Raji (cell line): ENCODE data around the gene EML6.

ENCODE experiments used
- POLR2A ChIP-seq: IDR thresholded peaks from 2 replicates; pipeline ENCODE4 v1.6.1; 2011; ENCODE audit warnings: low read depth, low read length, control low read depth; ENCODE audit not compliant: insufficient read depth

Gene EML6

DNA sequence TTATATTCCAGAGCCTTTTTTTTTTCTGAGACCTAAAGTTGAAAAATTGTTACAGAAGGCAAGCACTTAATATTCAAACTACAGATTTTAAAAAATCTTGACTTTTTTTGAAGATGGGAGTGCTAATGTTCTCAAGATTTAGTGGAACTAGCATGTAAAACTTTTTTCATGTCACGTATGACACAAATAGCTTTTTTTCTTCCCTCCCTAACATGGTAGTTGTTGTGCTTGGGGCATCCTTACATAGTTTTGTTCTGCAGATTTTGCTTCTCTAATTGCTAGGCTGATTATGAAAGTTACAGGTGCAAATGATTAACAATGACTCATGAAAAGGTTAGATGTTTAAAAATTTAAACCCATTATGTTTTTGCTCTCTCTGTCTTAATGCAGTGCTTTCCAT, 3.0 kb downstream of the EML6 start:
- no peak for TF ChIP-seq POLR2A

GRCh38 chr2:54726940-54727339, 3.5 kb downstream of the EML6 start:
- TF ChIP-seq POLR2A: no peak

DNA sequence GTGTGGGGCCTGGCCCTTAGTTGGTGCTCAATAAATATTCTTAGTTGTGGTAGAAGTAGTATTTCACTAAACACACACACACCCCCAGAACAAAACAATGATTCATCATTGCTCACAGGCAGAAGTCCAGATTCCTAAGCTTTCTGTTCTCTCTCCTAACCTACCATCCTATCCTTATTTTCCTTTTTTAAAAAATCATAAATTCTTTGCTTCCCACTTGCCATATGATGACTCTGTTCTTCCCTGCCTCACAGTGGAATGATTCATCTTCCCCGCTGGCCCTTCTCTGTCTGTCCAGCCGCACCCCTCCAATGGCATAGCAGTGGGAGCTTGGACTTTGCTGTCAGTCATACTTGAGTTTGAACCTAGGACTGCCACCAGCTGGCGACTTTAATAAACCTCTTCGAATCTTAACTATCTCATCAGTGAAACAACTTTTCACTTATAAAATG, 5.2 kb downstream of the EML6 start:
- TF ChIP-seq POLR2A: no peak

GRCh38 chr2:54735636-54736035, 12.2 kb downstream of the EML6 start:
- no peak for TF ChIP-seq POLR2A

- no peak for TF ChIP-seq POLR2A
These were observed 14.8 kb downstream of the EML6 start for GRCh38 chr2:54738281-54738680.

- TF ChIP-seq POLR2A: no peak
These were observed 16.9 kb downstream of the EML6 start for GRCh38 chr2:54740333-54740732.

DNA sequence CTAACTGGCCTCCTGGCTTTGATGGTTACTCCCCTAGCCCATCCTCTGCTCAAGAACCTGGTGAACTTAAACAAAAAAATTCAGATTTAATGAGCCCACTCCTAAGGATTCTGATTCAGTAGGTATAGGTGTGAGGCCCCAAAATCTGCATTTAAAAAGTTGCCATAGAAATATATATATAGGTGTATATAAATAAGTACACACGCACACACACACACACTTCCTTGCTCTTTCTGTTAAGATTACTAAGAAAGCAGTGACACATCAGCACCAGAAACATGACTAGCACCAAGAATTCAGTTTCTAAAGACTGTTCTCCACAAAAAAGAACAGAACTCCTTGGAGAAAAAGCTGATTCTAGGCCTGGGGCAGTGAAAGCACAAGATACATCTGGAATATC, 17.8 kb downstream of the EML6 start:
- TF ChIP-seq POLR2A: no peak

DNA sequence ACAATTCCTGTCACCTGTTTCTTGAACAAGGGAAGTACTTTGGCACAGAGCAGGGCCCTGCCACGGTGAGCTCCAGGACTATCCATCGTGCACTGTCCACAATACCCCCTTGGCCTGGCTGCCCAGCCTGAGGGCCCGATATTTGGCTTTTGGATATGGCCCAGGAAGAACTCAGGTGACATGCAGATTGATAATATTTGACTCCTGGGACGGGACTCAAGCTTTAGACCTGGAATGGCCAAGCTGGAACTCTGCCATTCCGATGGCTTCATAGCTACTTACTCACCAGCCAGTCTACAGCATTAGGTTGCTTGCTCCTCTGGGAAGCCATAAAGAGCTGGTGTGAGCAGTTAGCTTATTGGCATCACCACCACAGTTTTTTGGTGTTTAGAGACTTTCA, 26.6 kb downstream of the EML6 start:
- TF ChIP-seq POLR2A: no peak

- TF ChIP-seq POLR2A: no peak
These were observed 29.0 kb downstream of the EML6 start for GRCh38 chr2:54752439-54752838.

- no peak for TF ChIP-seq POLR2A
These were observed 32.3 kb downstream of the EML6 start for GRCh38 chr2:54755641-54756326.

- TF ChIP-seq POLR2A: peak; percentile 37; the same call in 1 of the 2 replicates
These were observed 34.0 kb downstream of the EML6 start for GRCh38 chr2:54757500-54757899.

DNA sequence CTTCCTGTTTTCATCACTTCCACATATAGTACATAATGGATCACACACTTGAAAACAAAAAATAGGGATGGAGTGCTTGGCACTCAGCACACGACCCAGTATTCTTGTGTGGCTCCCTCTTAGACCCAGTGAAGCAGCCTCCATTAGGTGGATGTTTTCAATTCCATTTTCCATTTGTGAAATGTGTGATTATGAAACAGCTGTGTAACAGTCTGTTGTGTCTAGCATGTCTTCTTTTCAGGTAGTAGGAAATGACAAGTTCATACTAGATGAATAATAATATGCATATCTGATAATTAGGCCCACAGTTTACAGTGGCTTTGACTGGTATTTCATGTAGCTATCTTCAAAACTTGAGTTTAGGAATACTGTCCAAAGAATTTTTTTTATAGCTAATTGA, 35.5 kb downstream of the EML6 start:
- no peak for TF ChIP-seq POLR2A

DNA sequence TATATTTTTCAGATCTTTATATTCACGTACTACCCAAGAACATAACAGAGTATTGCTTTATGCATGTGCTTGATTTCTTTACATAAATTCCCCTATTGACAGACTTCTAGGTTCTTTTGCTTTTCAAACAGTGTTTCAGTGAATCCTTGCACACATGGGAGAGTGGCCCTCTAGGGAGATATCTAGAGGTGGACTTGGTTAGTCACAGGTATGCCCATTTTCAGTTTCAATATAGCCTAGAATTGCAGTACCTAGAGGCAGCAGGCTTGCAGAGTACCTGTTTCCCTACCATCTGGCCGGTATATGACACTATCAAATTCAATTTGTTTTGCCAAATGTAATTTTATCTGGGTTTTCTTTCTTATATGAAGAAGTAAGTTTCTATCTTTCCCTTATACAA, 36.8 kb downstream of the EML6 start:
- no peak for TF ChIP-seq POLR2A

DNA sequence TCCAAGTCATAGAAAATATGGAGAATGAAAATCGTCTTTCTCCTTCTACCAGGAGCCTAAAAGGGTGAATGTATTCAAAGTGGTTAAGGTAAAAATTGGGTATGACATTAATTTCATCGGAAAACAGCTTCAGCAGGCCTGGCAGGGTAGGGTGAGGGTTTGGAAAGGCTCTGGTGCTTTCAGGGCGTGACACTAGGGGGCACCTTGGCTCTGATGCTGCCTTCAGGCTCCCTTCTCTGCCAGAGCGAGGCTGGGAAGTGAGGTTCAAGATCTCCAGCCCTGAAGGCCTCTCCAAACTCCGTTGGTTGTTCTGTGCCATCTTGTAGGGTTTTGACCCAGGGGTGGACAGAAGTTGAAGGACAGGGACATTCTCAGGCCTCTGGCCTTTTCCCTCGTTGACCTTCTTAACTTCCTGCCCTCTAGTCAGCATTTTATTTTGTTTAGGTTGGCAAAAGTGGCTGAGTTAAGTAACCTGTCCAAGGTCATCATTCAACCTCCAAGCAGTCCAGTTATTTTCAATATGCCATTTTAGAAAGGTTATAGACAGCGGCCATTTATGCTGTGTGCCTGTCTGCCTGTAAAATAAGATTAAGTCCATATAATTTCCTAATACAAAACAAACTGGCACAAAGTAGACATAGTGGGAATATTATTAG, 40.3 kb downstream of the EML6 start:
- no peak for TF ChIP-seq POLR2A

- no peak for TF ChIP-seq POLR2A
These were observed 44.5 kb downstream of the EML6 start for GRCh38 chr2:54767921-54768320.

DNA sequence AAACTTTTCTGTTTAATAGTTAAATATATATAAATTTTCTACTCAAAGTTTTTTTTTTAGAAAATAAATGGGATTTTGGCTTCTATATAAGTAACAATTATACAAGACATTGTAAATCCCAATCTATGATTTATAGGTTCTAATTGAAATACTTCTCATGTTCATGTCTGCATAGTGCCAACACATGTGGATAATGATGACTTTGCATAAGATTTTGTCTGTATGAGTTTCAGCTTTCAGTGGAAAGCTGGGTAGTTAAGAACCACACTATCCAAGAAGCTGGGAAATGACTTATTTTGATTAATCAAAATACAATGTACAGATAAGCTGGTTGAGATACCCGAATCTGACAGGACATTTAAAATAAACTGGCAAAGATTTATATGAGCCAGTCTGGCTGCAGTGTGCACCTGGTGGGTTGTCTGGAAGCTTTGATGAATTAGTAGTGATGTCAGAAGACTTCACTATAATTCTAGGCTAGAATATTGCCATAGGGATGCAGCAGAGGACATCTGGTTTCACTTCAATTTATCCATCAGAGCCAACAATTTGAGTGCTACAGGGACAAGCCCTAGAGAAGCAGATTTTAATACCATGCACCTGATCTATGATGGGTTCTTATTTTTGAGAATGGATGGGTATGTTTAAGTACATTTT, 45.4 kb downstream of the EML6 start:
- no peak for TF ChIP-seq POLR2A

DNA sequence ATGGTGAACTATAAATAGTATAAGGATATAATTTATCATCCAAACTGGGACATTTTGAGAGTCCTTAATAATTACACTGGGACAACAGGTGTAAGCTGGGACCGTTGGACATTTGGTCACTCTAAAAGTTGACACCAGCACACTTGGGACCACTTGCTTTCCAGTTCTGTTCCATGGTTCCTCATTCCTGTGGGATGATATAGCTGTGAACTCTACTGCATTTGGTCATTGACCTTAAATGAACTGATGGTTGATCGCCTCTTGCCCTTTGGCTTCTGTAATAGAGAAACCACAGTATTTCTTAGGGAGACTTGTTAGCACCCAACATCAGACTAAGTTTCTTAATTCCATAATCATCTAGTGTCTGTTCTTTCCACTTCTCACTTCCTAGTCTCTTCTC, 46.7 kb downstream of the EML6 start:
- TF ChIP-seq POLR2A: no peak

DNA sequence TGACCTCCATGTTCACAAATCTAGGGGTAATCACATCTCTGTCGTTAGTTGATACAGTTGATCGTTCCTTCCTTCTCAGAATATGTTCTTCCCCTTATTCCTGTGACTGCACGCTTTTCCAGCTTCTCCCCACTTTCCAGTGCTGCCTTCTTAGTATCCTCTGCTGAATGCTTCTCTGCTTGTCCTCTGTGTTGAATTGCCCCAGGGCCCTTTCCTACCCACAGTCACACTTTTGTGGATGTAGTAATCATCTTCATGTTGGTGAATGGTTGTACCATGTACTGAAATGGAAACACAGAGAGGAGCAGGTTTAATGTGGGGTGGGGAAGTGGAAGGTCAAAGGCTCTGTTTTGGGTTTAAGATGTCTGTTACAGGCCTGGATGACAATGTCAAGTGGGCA, 47.2 kb downstream of the EML6 start:
- TF ChIP-seq POLR2A: no peak
